Pancreas (tissue), 10 donors: Measurements from ENCODE around the gene SFXN3. TPM values are rescaled to one million over a fixed set of nuclear protein-coding genes. Genes with fewer than 3 reads are reported as not detected.

ENCODE experiments used
- ATAC-seq, 4 donors: fragments of 200-7000 bp; cut with Tn5 transposase; one replicate each; pipeline versions ENCODE4 v1.8.0 to v1.9.1; 2020; ENCODE audit warnings: mild to moderate bottlenecking in 4 of 4, moderate library complexity in 4 of 4
- DNase-seq, 6 donors: peaks; one replicate each; pipeline ENCODE4 v3.0.0-alpha.2; 2020
- FAIRE-seq: peaks from 2 replicates; lab custom pipeline; 2012; peaks lifted over from hg19 to GRCh38; lab: Jason Lieb, UNC
- H3K27ac ChIP-seq, 4 donors: fragments of 200-600 bp; sonication (generic); 1 replicate in 3 of 4; 2 replicates in 1 of 4; pipeline versions ENCODE4 v1.5.0 to v1.8.0; 2020
- H3K27me3 ChIP-seq, 4 donors: fragments of 200-600 bp; one replicate each; pipeline ENCODE4 v1.8.0; 2021
- H3K36me3 ChIP-seq, 3 donors: fragments of 200-600 bp; sonication (generic) in 1 of 3; one replicate each; pipeline versions ENCODE4 v1.5.0 to v1.8.0; 2020 to 2021
- H3K4me1 ChIP-seq, 3 donors: fragments of 200-600 bp; one replicate each; pipeline ENCODE4 v1.8.0; 2021
- H3K4me3 ChIP-seq, 4 donors: fragments of 200-600 bp; sonication (generic) in 2 of 4; one replicate each; pipeline versions ENCODE4 v1.5.0 to v1.8.0; 2020 to 2021
- H3K9me3 ChIP-seq, 4 donors: fragments of 200-600 bp; one replicate each; pipeline ENCODE4 v1.8.0; 2021
- CTCF ChIP-seq, 4 donors: fragments of 200-600 bp; sonication (generic) in 3 of 4; IDR thresholded peaks; one replicate each; pipeline versions ENCODE4 v1.5.0 to v1.8.0; 2021; ENCODE audit warnings: antibody characterized with exemption in 4 of 4
- WGBS, 2 donors: extraction: QIAGEN DNeasy Blood & Tissue Kit; methylation state at CpG; one replicate each; pipeline ENCODE4 v1.1.7; 2013; 5-methylcytosine and 5-hydroxymethylcytosine counted together
- intact Hi-C, 3 donors: fragments of 100-400 bp; cut with DNase I; formaldehyde crosslinking; loops; one replicate each; pipeline versions ENCODE4 v1.11.1 to v1.14.2; 2022
- polyA plus RNA-seq, 2 donors: library from polyadenylated mRNA; stranded (reverse); fragments of 200-250 nt; gene quantifications; one replicate each; pipeline ENCODE4 v1.2.3, GENCODE V29; 2013
- total RNA-seq, 6 donors: library from RNA; stranded (reverse); fragmentation: NEBNext Ultra II Directional in 4 of 6; extraction: Animal tissue kit (Norgen Biotek cat#: 25700) in 4 of 6; gene quantifications; one replicate each; pipeline versions ENCODE4 v1.2.1 to v1.2.4, GENCODE V29; 2021 to 2023
- donor health status: healthy with polysubstance abuse.
- donor health status: DM: no; HTN: no; CAD: no; lungs with moderate emphysema.
- donor health status: DM: no; HTN: no; CAD: no.
- donor health status: control.
- donor health status: control.
- donor health status: Bipolar disorder and iron deficiency.
- donor health status: DM: yes; HTN: yes; CAD: no.
- donor health status: DM: no; HTN: no; CAD: no.
- donor health status: DM: no; HTN: no; CAD: no.
- donor health status: DM: yes; HTN: yes; CAD: no.

The SFXN3 gene
- total and polyA plus RNA-seq, 8 donors = 8.2 to 33.5 (median 16.4) TPM

DNA sequence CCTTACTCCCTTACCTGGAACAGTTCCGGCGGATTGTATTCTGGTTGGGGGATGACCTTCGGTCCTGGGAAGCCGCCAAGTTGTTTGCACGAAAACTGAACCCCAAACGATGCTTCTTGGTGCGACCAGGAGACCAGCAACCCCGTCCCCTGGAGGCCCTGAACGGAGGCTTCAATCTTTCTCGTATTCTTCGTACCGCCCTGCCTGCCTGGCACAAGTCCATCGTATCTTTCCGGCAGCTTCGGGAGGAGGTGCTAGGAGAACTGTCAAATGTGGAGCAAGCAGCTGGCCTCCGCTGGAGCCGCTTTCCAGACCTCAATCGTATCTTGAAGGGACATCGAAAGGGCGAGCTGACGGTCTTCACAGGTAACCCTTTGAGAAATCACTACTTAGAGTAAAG is 41.9 kb upstream of the SFXN3 start:
- no peak overlapping the region for H3K27ac ChIP-seq
- TF ChIP-seq CTCF (IDR thresholded peaks at IDR 0.05) = no peak
- peaks cover 7 to 27% (median 14%) of the 10 kb centered on the region in 3 donors for H3K4me1 ChIP-seq
- H3K27me3 ChIP-seq = no peaks in the 10 kb centered on the region
- H3K4me3 ChIP-seq = peak overlapping the region in 1 of 4 donors; percentile 93
- peak in 1 of 4 donors; percentile 13 for ATAC-seq
- intact Hi-C loops = no loop called here
- no peak for FAIRE-seq
- WGBS, 2 donors = 56 to 67% methylated on average over 21 of the region's 21 CpGs
- no peaks in the 10 kb centered on the region for H3K9me3 ChIP-seq
- peak in 3 of 6 donors; percentile 41 to 76 (median 54) for DNase-seq
- peaks cover 0 to 3% (median 0%) of the 10 kb centered on the region in 3 donors for H3K36me3 ChIP-seq

DNA sequence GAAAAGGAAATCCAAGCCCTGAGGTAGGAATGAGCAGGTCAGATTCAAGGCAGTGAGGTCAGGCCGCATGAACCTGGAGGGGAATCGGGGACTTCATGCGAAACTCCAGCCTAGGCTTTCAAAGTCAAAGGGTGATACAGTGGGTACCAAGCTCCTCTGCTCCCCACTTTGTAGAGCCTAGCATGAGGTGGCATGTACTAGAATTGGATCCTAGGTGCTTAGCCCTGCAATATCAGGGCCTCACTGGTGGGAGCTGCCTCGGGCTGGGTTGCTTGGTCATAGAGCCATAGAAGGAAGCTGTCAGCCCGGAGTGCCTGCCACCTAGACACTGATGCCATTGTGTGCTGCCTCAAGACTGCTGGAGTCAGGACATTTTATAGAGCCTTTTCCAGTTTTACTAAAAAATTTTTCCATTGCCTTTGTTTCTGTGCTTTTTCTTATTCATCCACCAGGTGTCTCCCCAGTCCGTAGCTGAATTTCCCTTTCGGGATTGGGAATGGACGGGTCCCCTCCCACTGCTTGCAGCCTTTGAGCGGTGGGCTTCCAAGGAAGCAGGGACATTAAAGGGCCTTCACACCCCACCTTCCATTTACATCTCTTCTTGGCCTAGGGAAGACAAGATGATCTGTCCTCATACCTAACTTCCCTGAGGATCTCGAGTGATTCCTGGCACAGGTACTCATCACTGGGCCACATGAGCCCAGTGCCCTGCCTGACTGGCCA is 36.9 kb upstream of the SFXN3 start:
- Histone ChIP-seq H3K27me3 (no peaks in the 10 kb centered on the region), H3K27ac (no peak overlapping the region), H3K4me3 (no peak overlapping the region), H3K9me3 (no peaks in the 10 kb centered on the region), H3K36me3 (peaks cover 0 to 3% (median 0%) of the 10 kb centered on the region in 3 donors), H3K4me1 (peaks cover 0 to 12% (median 8%) of the 10 kb centered on the region in 3 donors)
- peak in 3 of 4 donors; percentile 34 to 44 (median 41) for TF ChIP-seq CTCF (IDR thresholded peaks at IDR 0.05)
- intact Hi-C loops = no loop called here
- peak in 1 of 6 donors; percentile 33 for DNase-seq
- WGBS, 2 donors = 48 to 49% methylated on average over 10 of the region's 10 CpGs
- no peak for ATAC-seq
- FAIRE-seq = no peak

DNA sequence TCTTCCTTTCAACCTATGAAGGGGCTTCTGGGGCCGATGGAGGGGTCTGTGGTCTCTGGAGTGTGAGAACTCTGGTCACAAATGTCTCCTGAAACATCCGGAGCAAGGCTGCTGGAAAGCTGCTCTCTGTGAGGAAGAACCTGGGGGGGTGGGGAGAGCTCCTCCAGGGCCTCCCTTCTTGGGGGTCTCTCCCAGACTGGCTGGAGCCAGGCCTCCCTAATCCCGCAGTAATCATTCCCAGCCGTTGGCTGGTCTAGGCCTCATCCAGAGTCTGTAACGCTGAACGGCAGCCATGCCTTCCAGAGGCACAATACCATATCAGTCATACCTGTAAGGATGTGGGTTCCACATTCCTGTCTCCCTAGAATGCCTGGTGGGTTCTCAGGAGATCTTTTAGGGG is 35.9 kb upstream of the SFXN3 start:
- DNase-seq = peak in 1 of 6 donors; percentile 25
- Histone ChIP-seq H3K9me3 (no peaks in the 10 kb centered on the region), H3K4me3 (no peak overlapping the region), H3K36me3 (peaks cover 0 to 3% (median 0%) of the 10 kb centered on the region in 3 donors), H3K27ac (no peak overlapping the region), H3K4me1 (peaks cover 0 to 10% (median 8%) of the 10 kb centered on the region in 3 donors), H3K27me3 (no peaks in the 10 kb centered on the region)
- WGBS, 2 donors = 62 to 75% methylated on average over 6 of the region's 6 CpGs
- no peak for ATAC-seq
- intact Hi-C loops = no loop called here
- no peak for FAIRE-seq
- no peak for TF ChIP-seq CTCF (IDR thresholded peaks at IDR 0.05)

GRCh38 chr10:100996678-100997359 is 34.2 kb upstream of the SFXN3 start:
- FAIRE-seq = no peak
- 2 to 3% methylated on average over 38 to 46 of the region's 46 CpGs for whole genome bisulfite sequencing, 2 donors
- intact Hi-C loops = no loop called here

More at GRCh38 chr10:100996678-100997359, 34.2 kb upstream of the SFXN3 start:
- no peaks in the 10 kb centered on the region for H3K9me3 ChIP-seq
- no peak for TF ChIP-seq CTCF (IDR thresholded peaks at IDR 0.05)
- peak overlapping the region; percentile 47 to 91 (median 84) for H3K4me3 ChIP-seq
- peaks cover 0 to 20% (median 8%) of the 10 kb centered on the region in 3 donors for H3K4me1 ChIP-seq
- H3K27ac ChIP-seq = peak overlapping the region; percentile 95 to 99 (median 98)
- DNase-seq (peak; percentile 43 to 87 (median 67)), ATAC-seq (peak; percentile 13 to 46 (median 18))
- H3K27me3 ChIP-seq = no peaks in the 10 kb centered on the region
- no peaks in the 10 kb centered on the region for H3K36me3 ChIP-seq
